ENCODE results near the gene PARP3.

Gene PARP3

GRCh38 chr3:51968170-51968775 is 26.1 kb downstream of the PARP3 start:
- H3K4me3 ChIP-seq (ENCODE audit: low read depth, low read length), result peak overlapping the region; percentile 62
- no peak for TF ChIP-seq CTCF (IDR thresholded peaks at IDR 0.05; ENCODE audit: borderline replicate concordance, insufficient read depth, low read depth, low read length)

GRCh38 chr3:51968883-51969678 is 26.9 kb downstream of the PARP3 start:
- no peak for TF ChIP-seq CTCF (IDR thresholded peaks at IDR 0.05; ENCODE audit: borderline replicate concordance, insufficient read depth, low read depth, low read length)
- H3K4me3 ChIP-seq (ENCODE audit: low read depth, low read length), result no peak overlapping the region

- no peak overlapping the region for H3K4me3 ChIP-seq (ENCODE audit: low read depth, low read length)
- no peak for TF ChIP-seq CTCF (IDR thresholded peaks at IDR 0.05; ENCODE audit: borderline replicate concordance, insufficient read depth, low read depth, low read length)
Observed at GRCh38 chr3:51969841-51970240, 27.7 kb downstream of the PARP3 start.

GRCh38 chr3:51970606-51971300 is 28.6 kb downstream of the PARP3 start:
- no peak overlapping the region for H3K4me3 ChIP-seq (ENCODE audit: low read depth, low read length)

GRCh38 chr3:51971350-51971749 is 29.2 kb downstream of the PARP3 start:
- no peak overlapping the region for H3K4me3 ChIP-seq (ENCODE audit: low read depth, low read length)
- TF ChIP-seq CTCF (IDR thresholded peaks at IDR 0.05; ENCODE audit: borderline replicate concordance, insufficient read depth, low read depth, low read length), result no peak

More at GRCh38 chr3:51970606-51971300, 28.6 kb downstream of the PARP3 start:
- TF ChIP-seq CTCF (IDR thresholded peaks at IDR 0.05; ENCODE audit: borderline replicate concordance, insufficient read depth, low read depth, low read length), result no peak

- no peak for TF ChIP-seq CTCF (IDR thresholded peaks at IDR 0.05; ENCODE audit: borderline replicate concordance, insufficient read depth, low read depth, low read length)
- H3K4me3 ChIP-seq (ENCODE audit: low read depth, low read length), result peak overlapping the region; percentile 94
Observed at GRCh38 chr3:51974277-51974962, 32.3 kb downstream of the PARP3 start.

All from GM12875 (cell line).